Suprapubic skin (tissue), 3 donors: ENCODE measurements around the gene GPBP1.

Source experiments
- POLR2A ChIP-seq, 2 donors: fragments of 450-650 bp; IDR thresholded peaks; one replicate each; pipeline ENCODE4 v1.6.1; 2017; ENCODE audit warnings: antibody characterized with exemption in 2 of 2, mild to moderate bottlenecking in 2 of 2, moderate library complexity in 2 of 2
- TF ChIP-seq, protein P1 (sequence below), 2 donors: fragments of 200-600 bp in 1 of 2; fragments of 450-650 bp in 1 of 2; sonication (generic) in 1 of 2; IDR thresholded peaks; one replicate each; pipeline ENCODE4 v1.5.1; 2016 to 2019; ENCODE audit warnings: antibody characterized with exemption in 2 of 2, mild to moderate bottlenecking in 1 of 2, moderate library complexity in 1 of 2

DNA sequence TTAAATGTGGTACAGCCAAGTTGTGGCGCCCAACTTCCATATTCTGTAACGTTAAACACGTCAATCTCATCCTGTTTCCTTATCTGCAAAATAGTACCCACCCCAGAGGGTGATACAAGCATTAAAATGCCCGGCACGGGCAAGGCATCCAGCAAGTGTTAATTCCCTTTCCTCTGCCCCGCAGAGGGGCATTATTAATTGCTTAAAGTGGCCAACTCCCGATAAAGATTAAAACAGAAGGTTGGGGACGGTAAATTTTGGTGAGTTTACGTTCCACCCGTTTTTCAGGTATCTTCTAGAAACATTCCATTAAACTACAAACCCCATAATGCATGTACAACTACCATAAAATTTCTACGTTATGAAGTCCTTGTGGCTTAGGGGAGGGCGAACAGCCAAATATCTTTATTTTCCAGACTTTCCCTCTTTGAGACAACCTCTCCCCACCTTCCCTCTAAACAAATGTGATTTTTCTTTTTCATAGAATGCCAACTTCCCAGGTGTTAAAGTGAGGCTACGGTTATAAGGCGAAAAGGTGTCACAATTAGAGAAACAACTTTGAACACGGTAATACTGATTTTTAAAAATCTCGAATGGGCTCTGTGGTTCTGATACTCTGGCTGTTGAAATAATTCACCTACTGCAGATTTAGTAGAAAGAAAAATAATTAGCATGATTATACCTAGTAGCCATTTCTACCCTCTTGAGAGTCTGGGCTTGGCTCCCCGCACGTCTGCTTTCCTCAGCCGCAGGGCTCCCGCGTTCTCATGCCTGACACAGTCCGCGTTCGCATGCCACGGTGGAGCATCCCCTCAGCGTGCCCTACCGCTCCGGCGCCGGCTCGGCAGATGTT lies 1.2 kb upstream of the GPBP1 start:
- TF ChIP-seq, protein P1, sequence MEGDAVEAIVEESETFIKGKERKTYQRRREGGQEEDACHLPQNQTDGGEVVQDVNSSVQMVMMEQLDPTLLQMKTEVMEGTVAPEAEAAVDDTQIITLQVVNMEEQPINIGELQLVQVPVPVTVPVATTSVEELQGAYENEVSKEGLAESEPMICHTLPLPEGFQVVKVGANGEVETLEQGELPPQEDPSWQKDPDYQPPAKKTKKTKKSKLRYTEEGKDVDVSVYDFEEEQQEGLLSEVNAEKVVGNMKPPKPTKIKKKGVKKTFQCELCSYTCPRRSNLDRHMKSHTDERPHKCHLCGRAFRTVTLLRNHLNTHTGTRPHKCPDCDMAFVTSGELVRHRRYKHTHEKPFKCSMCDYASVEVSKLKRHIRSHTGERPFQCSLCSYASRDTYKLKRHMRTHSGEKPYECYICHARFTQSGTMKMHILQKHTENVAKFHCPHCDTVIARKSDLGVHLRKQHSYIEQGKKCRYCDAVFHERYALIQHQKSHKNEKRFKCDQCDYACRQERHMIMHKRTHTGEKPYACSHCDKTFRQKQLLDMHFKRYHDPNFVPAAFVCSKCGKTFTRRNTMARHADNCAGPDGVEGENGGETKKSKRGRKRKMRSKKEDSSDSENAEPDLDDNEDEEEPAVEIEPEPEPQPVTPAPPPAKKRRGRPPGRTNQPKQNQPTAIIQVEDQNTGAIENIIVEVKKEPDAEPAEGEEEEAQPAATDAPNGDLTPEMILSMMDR (IDR thresholded peaks at IDR 0.05): no peak
- TF ChIP-seq POLR2A (IDR thresholded peaks at IDR 0.05): no peak
